Measurements from ENCODE around the gene CELSR1.
"Not testable (repeated sequence)": the region's sequence is repeated elsewhere in the genome, so short reads cannot be mapped to it uniquely, and the experiment has no call there.

The CELSR1 gene

GRCh38 chr22:46504584-46504983 lies 32.8 kb downstream of the CELSR1 start:
- Histone ChIP-seq H4K20me1 (ENCODE audit: insufficient read depth, low read length) (no peaks in the 10 kb centered on the region), H3K79me2 (ENCODE audit: low read length) (no peaks in the 10 kb centered on the region), H3F3A (ENCODE audit: insufficient read depth, low read length) (no peaks in the 10 kb centered on the region), H3K9me3 (replicated peaks; ENCODE audit: insufficient read depth, low read length) (no peaks in the 10 kb centered on the region), H3K27ac (ENCODE audit: low read length) (no peak overlapping the region), H3K9ac (ENCODE audit: low read length) (no peak overlapping the region), H3K36me3 (replicated peaks; ENCODE audit: insufficient read depth, low read length) (no peaks in the 10 kb centered on the region), H3K9me2 (replicated peaks; ENCODE audit: insufficient read depth, low read length) (no peaks in the 10 kb centered on the region), H2AFZ (ENCODE audit: low read length) (no peak overlapping the region), H3K4me1 (ENCODE audit: low read length) (no peaks in the 10 kb centered on the region), H3K4me3 (ENCODE audit: low read length) (no peak overlapping the region), H3K27me3 (replicated peaks; ENCODE audit: insufficient read depth, low read length) (0 out of 2 replicates have a peak, but pooled peaks cover 1% of the 10 kb centered on the region), H3K4me2 (ENCODE audit: low read depth, low read length) (no peak overlapping the region)
- TF ChIP-seq EZH2phosphoT487 (IDR thresholded peaks at IDR 0.05; ENCODE audit: low read length), result no peak
- TF ChIP-seq CTCF (IDR thresholded peaks at IDR 0.05; ENCODE audit: low read length), result no peak
- no peak for TF ChIP-seq EZH2 (optimal IDR thresholded peaks at IDR 0.05; ENCODE audit: low read depth, low read length)
- no peak for DNase-seq

- Histone ChIP-seq H3K4me2 (ENCODE audit: low read depth, low read length) (no peak overlapping the region), H3K4me3 (ENCODE audit: low read length) (no peak overlapping the region), H3K27ac (ENCODE audit: low read length) (no peak overlapping the region), H2AFZ (ENCODE audit: low read length) (no peak overlapping the region), H3K9me2 (replicated peaks; ENCODE audit: insufficient read depth, low read length) (no peaks in the 10 kb centered on the region), H3K9me3 (replicated peaks; ENCODE audit: insufficient read depth, low read length) (no peaks in the 10 kb centered on the region), H3K27me3 (replicated peaks; ENCODE audit: insufficient read depth, low read length) (no peaks in the 10 kb centered on the region), H3K4me1 (ENCODE audit: low read length) (0 out of 2 replicates have a peak, but pooled peaks cover 5% of the 10 kb centered on the region), H3K9ac (ENCODE audit: low read length) (no peak overlapping the region), H3F3A (ENCODE audit: insufficient read depth, low read length) (no peaks in the 10 kb centered on the region), H4K20me1 (ENCODE audit: insufficient read depth, low read length) (no peaks in the 10 kb centered on the region), H3K36me3 (replicated peaks; ENCODE audit: insufficient read depth, low read length) (no peaks in the 10 kb centered on the region), H3K79me2 (ENCODE audit: low read length) (no peaks in the 10 kb centered on the region)
- no peak for TF ChIP-seq EZH2 (optimal IDR thresholded peaks at IDR 0.05; ENCODE audit: low read depth, low read length)
- no peak for TF ChIP-seq CTCF (IDR thresholded peaks at IDR 0.05; ENCODE audit: low read length)
- TF ChIP-seq EZH2phosphoT487 (IDR thresholded peaks at IDR 0.05; ENCODE audit: low read length), result no peak
- no peak for DNase-seq
These were observed 34.8 kb downstream of the CELSR1 start for GRCh38 chr22:46502440-46503175.

- Histone ChIP-seq H3K4me2 (ENCODE audit: low read depth, low read length) (no peak overlapping the region), H3K4me1 (ENCODE audit: low read length) (0 out of 2 replicates have a peak, but pooled peaks cover 5% of the 10 kb centered on the region), H3K9me2 (replicated peaks; ENCODE audit: insufficient read depth, low read length) (no peaks in the 10 kb centered on the region), H3F3A (ENCODE audit: insufficient read depth, low read length) (no peaks in the 10 kb centered on the region), H4K20me1 (ENCODE audit: insufficient read depth, low read length) (no peaks in the 10 kb centered on the region), H3K4me3 (ENCODE audit: low read length) (no peak overlapping the region), H3K9ac (ENCODE audit: low read length) (no peak overlapping the region), H3K79me2 (ENCODE audit: low read length) (no peaks in the 10 kb centered on the region), H2AFZ (ENCODE audit: low read length) (no peak overlapping the region), H3K9me3 (replicated peaks; ENCODE audit: insufficient read depth, low read length) (no peaks in the 10 kb centered on the region), H3K27ac (ENCODE audit: low read length) (no peak overlapping the region), H3K36me3 (replicated peaks; ENCODE audit: insufficient read depth, low read length) (no peaks in the 10 kb centered on the region), H3K27me3 (replicated peaks; ENCODE audit: insufficient read depth, low read length) (no peaks in the 10 kb centered on the region)
- TF ChIP-seq EZH2phosphoT487 (IDR thresholded peaks at IDR 0.05; ENCODE audit: low read length) (no peak), CTCF (IDR thresholded peaks at IDR 0.05; ENCODE audit: low read length) (no peak), EZH2 (optimal IDR thresholded peaks at IDR 0.05; ENCODE audit: low read depth, low read length) (no peak)
- no peak for DNase-seq
These were observed 35.7 kb downstream of the CELSR1 start for GRCh38 chr22:46501701-46502100.

GRCh38 chr22:46501265-46501664 lies 36.2 kb downstream of the CELSR1 start:
- not testable (repeated sequence) for H3K79me2 ChIP-seq (ENCODE audit: low read length); H3K4me1 ChIP-seq (ENCODE audit: low read length); H3K27ac ChIP-seq (ENCODE audit: low read length); H3K9ac ChIP-seq (ENCODE audit: low read length); DNase-seq; H3K9me3 ChIP-seq (replicated peaks; ENCODE audit: insufficient read depth, low read length); H3K4me3 ChIP-seq (ENCODE audit: low read length); H4K20me1 ChIP-seq (ENCODE audit: insufficient read depth, low read length); H3F3A ChIP-seq (ENCODE audit: insufficient read depth, low read length); H3K4me2 ChIP-seq (ENCODE audit: low read depth, low read length); H3K36me3 ChIP-seq (replicated peaks; ENCODE audit: insufficient read depth, low read length); H3K9me2 ChIP-seq (replicated peaks; ENCODE audit: insufficient read depth, low read length); H3K27me3 ChIP-seq (replicated peaks; ENCODE audit: insufficient read depth, low read length); H2AFZ ChIP-seq (ENCODE audit: low read length)
